Kidney (tissue), 14 donors: Measurements from ENCODE around the gene C12orf56. TPM values are rescaled to one million over a fixed set of nuclear protein-coding genes. Genes with fewer than 3 reads are reported as not detected.

Experiments
- DNase-seq, 5 donors: peaks; one replicate each; pipeline ENCODE4 v3.0.0-alpha.2; 2013 to 2020
- FAIRE-seq: peaks from 2 replicates; lab custom pipeline; 2012; peaks lifted over from hg19 to GRCh38; lab: Jason Lieb, UNC
- H3K27ac ChIP-seq, 2 donors: one replicate each; pipeline ENCODE4 v1.7.0; 2013; ENCODE audit warnings: low read depth in 2 of 2, low read length in 2 of 2, inconsistent platforms in 1 of 2
- H3K27me3 ChIP-seq: one replicate; pipeline ENCODE4 v1.7.1; 2013; ENCODE audit warnings: low read length, inconsistent platforms; ENCODE audit not compliant: control insufficient read depth, insufficient read depth
- H3K36me3 ChIP-seq, 3 donors: one replicate each; pipeline versions ENCODE4 v1.7.0 to v1.7.1; 2013; ENCODE audit warnings: low read length in 3 of 3, control low read depth in 1 of 3, inconsistent platforms in 1 of 3; ENCODE audit not compliant: insufficient read depth in 3 of 3, control insufficient read depth in 2 of 3
- H3K4me1 ChIP-seq, 3 donors: one replicate each; pipeline versions ENCODE4 v1.7.0 to v1.7.1; 2013; ENCODE audit warnings: low read length in 3 of 3, inconsistent platforms in 1 of 3, low read depth in 1 of 3; ENCODE audit not compliant: control insufficient read depth in 2 of 3, insufficient read depth in 2 of 3
- H3K4me3 ChIP-seq, 3 donors: one replicate each; pipeline versions ENCODE4 v1.7.0 to v1.8.1; 2013; ENCODE audit warnings: low read length in 3 of 3, control low read depth in 1 of 3, inconsistent platforms in 1 of 3
- H3K9ac ChIP-seq, 3 donors: one replicate each; pipeline versions ENCODE4 v1.7.0 to v1.7.1; 2013; ENCODE audit warnings: low read length in 3 of 3, control low read depth in 1 of 3, inconsistent platforms in 1 of 3
- H3K9me3 ChIP-seq, 3 donors: one replicate each; pipeline versions ENCODE4 v1.7.0 to v1.7.1; 2013; ENCODE audit warnings: low read length in 3 of 3, control low read depth in 1 of 3, inconsistent platforms in 1 of 3; ENCODE audit not compliant: control insufficient read depth in 2 of 3, insufficient read depth in 1 of 3
- intact Hi-C: fragments of 100-400 bp; cut with DNase I; formaldehyde crosslinking; loops from one replicate; pipeline ENCODE4 v1.11.1; 2022
- polyA plus RNA-seq: library from polyadenylated mRNA; stranded (reverse); fragments of 350-450 nt; fragmentation: Illumina TruSeq; extraction: RNeasy Lipid Tissue Mini Kit (QIAGEN cat#74804); gene quantifications from one replicate; pipeline ENCODE4 v1.2.3, GENCODE V29; 2014; ENCODE audit warnings: low read depth, low replicate concordance; ENCODE audit not compliant: insufficient read depth
- total RNA-seq: library from RNA; stranded (reverse); fragmentation: NEBNext Ultra II Directional; extraction: Animal tissue kit (Norgen Biotek cat#: 25700); gene quantifications from one replicate; pipeline ENCODE4 v1.2.1, GENCODE V29; 2021
- TF ChIP-seq, protein P1 (sequence below): IDR thresholded peaks from 3 replicates; pipeline ENCODE4 v1.5.1; 2012; ENCODE audit warnings: mild to moderate bottlenecking, moderate library complexity, borderline replicate concordance; ENCODE audit not compliant: insufficient read depth; ENCODE audit errors: extremely low read depth
- donor health status: control.
- donor health status: control.
- donor health status: control.
- donor health status: control.
- donor health status: control.
- donor health status: DM: yes; HTN: yes; CAD: no.
- donor health status: Normal renal cell carcinoma (clear cell type).

C12orf56 gene
- total and polyA plus RNA-seq, 2 donors from 2014 or later, result 1.5 to 5.2 TPM

- intact Hi-C loops, result no loop called here
- Histone ChIP-seq H3K4me3 (peak within 1 kb of the TSS; percentile 90 to 98 (median 95)), H3K9ac (peak within 1 kb of the TSS; percentile 72 to 96 (median 89)), H3K9me3 (no peaks in the 10 kb centered on the region), H3K27me3 (no peaks in the 10 kb centered on the region), H3K36me3 (no peaks in the 10 kb centered on the region), H3K4me1 (peaks cover 0 to 2% (median 0%) of the 10 kb centered on the region in 3 donors), H3K27ac (peak within 1 kb of the TSS; percentile 96 to 98)
- TF ChIP-seq, protein P1, sequence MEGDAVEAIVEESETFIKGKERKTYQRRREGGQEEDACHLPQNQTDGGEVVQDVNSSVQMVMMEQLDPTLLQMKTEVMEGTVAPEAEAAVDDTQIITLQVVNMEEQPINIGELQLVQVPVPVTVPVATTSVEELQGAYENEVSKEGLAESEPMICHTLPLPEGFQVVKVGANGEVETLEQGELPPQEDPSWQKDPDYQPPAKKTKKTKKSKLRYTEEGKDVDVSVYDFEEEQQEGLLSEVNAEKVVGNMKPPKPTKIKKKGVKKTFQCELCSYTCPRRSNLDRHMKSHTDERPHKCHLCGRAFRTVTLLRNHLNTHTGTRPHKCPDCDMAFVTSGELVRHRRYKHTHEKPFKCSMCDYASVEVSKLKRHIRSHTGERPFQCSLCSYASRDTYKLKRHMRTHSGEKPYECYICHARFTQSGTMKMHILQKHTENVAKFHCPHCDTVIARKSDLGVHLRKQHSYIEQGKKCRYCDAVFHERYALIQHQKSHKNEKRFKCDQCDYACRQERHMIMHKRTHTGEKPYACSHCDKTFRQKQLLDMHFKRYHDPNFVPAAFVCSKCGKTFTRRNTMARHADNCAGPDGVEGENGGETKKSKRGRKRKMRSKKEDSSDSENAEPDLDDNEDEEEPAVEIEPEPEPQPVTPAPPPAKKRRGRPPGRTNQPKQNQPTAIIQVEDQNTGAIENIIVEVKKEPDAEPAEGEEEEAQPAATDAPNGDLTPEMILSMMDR, result no peak
- DNase-seq (peak; percentile 97 to 99 (median 98)), FAIRE-seq (no peak)
Measured at GRCh38 chr12:64403707-64404469, 13.3 kb upstream of the C12orf56 start, which contains the start of gene XPOT. TSS of gene XPOT (plus strand) at chr12:64404392. CDS start at chr12:64410036, 5,644 bp downstream.

DNA sequence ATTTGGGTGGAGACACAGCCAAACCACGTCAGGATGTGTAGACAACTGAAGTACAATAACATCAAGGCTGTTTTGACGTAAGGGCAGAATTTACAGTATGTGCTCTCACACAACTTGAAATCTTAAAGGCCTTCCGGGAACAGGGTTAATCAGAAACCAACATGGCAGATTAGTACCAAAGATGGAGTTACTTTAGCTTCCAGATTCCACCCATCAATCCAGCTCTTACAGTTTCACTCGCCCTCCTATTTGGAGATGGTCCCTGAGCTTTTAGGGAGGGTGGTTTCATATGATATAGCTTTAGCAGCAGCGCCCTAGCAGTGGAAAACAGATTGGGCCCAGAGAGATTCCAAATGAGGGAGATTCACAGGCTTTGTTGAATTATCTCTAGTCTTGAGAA, 11.6 kb upstream of the C12orf56 start:
- H3K4me1 ChIP-seq, result peaks cover 0 to 2% (median 0%) of the 10 kb centered on the region in 3 donors
- H3K27me3 ChIP-seq, result no peaks in the 10 kb centered on the region
- H3K36me3 ChIP-seq, result no peaks in the 10 kb centered on the region
- H3K27ac ChIP-seq, result no peak overlapping the region
- no peak for FAIRE-seq
- intact Hi-C loops, result no loop called here
- TF ChIP-seq, protein P1, result no peak
- no peaks in the 10 kb centered on the region for H3K9me3 ChIP-seq
- no peak for DNase-seq
- no peak overlapping the region for H3K4me3 ChIP-seq
- H3K9ac ChIP-seq, result no peak overlapping the region

- intact Hi-C loops, result no loop called here
- TF ChIP-seq, protein P1, result no peak
- Histone ChIP-seq H3K9ac (no peak overlapping the region), H3K27ac (no peak overlapping the region), H3K27me3 (no peaks in the 10 kb centered on the region), H3K36me3 (no peaks in the 10 kb centered on the region), H3K9me3 (no peaks in the 10 kb centered on the region), H3K4me3 (no peak overlapping the region), H3K4me1 (no peaks in the 10 kb centered on the region)
- FAIRE-seq (no peak), DNase-seq (no peak)
Measured at GRCh38 chr12:64400041-64400440, 9.5 kb upstream of the C12orf56 start.
